GM21737 (cell line): ENCODE data around the gene S100Z.
"Not testable (repeated sequence)": the region's sequence is repeated elsewhere in the genome, so short reads cannot be mapped to it uniquely, and the experiment has no call there.

ENCODE experiments used
- ATAC-seq: cut with Tn5 transposase; IDR thresholded peaks from one replicate; pipeline ENCODE4 v1.9.1; 2021; ENCODE audit warnings: mild to moderate bottlenecking, moderate library complexity; ENCODE audit not compliant: unreplicated experiment

Gene S100Z

DNA sequence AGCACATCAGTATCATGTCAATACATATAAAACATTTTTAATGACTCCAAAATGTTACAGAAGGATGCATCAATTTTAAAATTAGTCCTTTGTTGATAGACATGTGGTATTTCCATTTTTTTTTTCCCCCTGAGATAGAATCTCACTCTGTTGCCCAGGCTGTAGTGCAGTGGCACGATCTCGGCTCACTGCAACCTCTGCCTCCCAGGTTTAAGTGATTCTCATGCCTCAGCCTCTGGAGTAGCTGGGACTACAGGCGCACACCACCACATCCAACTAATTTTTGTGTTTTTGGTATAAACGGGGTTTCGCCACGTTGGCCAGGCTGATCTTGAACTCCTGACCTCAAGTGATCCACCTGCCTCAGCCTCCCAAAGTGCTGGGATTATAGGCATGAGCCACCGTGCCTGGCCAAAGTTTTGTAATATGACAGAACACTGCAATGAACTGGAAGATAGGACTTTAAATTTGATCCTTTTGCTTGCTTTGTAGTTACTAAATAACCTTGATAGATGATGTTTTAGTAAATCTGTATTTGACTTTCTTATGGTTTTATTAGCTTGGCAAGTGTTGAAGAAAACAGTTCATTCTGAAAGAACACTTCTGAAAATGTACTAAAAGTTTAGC lies 27.6 kb upstream of the S100Z start:
- ATAC-seq: not testable (repeated sequence)

- not testable (repeated sequence) for ATAC-seq
Measured at GRCh38 chr5:76826416-76826815, 23.4 kb upstream of the S100Z start.

DNA sequence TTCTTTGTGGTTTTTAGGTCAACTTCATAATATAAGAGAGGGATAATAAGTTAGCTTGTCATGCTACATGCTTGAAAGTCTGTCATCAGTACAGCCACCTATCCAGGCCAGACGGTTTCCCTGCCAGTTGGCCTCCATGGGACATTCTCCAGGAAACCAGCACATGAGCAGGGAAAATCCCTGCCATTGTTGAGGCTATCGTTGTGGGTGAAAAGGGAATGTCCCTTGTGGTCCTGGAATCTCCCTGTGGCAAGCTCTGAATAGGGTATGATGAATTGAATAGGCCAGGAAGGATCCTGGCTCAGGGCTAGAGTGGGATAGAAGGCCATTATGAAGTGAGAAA lies 18.7 kb upstream of the S100Z start:
- no peak for ATAC-seq

DNA sequence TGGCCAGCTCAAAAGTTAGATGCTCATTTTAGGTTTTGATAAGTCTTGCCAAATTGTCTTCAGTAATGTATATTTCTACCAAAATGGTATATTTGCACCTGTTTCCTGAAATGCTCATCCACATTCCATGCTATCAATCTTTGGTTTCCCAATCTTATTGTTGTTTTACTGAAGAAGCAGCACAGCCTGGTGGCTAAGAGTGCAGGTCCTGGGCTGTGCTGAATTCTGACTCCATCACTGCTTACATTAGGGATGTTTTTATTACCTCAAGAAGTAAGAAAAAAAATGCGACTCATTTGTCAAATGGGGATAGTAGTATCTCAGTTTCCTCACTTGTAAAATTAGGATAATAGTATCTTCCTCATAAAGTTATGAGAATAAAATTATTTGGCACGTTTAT lies 13.6 kb upstream of the S100Z start:
- no peak for ATAC-seq

- ATAC-seq: no peak
Measured at GRCh38 chr5:76836585-76836984, 13.2 kb upstream of the S100Z start.

- no peak for ATAC-seq
Measured at GRCh38 chr5:76838481-76839261, 11.1 kb upstream of the S100Z start.

- ATAC-seq: no peak
Measured at GRCh38 chr5:76841361-76841760, 8.5 kb upstream of the S100Z start.

- no peak for ATAC-seq
Measured at GRCh38 chr5:76845890-76846289, 3.9 kb upstream of the S100Z start.

GRCh38 chr5:76850543-76851145 lies 830 bp downstream of the S100Z start:
- ATAC-seq: no peak

DNA sequence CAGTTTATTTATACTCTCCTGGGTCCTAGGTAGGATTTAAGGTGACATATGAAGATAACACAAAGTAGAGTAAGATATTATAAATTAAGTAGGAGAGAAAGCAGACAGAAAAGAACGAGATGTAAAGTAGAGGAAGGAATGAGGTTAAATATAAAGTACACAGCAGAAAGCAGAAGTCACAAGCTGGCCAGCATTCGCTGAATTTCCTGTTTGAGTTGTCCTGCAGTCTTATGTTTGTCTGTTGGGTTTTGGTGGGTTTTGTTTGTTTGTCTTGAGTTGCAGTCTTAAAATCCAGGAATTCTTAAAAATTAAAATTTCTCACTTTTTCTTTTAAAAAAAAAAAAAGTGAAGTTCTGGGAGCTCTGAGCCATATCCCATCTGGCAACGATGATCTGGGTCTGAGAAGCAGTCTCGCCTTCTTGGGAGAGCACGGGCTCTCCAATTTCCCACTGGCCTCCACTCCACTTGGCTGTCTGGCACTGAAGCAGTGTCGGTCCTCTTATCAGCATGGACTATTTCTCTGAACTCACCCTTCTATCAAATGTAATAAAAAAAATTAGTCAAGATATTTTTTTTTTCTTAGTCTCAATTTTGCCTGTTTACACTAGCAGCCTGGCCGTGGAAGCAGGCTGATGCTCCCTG lies 2.0 kb downstream of the S100Z start:
- ATAC-seq: no peak

GRCh38 chr5:76852772-76853171 lies 3.0 kb downstream of the S100Z start:
- no peak for ATAC-seq

GRCh38 chr5:76853741-76854140 lies 3.9 kb downstream of the S100Z start:
- not testable (repeated sequence) for ATAC-seq

DNA sequence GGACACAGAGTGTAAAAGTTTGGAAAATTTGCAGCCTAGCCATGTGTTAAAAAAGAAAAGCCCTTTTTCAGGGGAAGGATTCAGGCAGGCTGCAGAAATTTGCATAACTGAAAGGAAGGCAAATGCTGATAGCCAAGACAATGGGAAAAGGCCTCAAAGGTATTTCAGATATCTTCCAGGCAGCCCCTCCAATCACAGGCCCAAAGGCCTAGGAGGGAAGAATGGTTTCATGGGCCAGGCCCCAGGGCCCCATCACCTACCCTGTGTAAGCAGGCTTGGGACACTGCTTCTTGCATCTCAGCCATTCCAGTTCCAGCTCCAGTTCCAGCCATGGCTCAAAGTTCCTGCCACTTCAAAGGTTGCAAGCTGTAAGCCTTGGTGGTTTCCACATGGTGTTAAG lies 4.8 kb downstream of the S100Z start:
- ATAC-seq: no peak

DNA sequence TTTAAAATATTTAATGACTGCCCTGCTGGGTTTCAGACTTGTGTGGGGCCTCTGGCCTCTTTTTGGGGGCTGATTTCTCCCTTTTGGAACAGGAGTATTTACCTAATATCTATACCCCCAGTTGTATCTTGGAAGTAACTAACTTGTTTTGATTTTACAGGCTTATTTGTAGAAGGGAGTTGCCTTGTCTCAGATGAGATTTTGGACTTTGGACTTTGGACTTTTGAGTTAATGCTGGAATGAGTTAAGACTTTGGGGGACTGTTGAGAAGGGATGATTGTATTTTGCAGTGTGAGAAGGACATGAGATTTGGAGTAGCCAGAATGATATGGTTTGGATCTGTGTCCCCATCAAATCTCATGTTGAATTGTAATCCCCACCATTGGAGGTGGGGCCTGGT lies 5.7 kb downstream of the S100Z start:
- not testable (repeated sequence) for ATAC-seq

DNA sequence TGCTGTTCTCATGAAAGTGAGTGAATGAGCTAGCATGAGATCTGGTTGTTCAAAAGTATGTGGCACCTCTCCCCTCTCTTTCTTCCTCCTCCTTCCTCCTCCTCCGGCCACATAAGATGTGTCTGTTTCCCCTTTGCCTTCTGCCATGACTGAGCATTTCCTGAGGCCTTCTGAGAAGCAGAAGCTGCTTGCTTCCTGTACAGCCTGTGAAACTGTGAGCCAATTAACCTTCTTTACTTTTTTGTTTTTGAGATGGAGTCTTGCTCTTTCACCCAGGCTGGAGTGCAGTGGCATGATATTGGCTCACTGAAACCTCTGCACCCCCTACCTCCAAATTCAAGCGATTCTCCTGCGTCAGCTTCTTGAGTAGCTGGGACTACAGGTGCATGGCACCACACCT lies 6.1 kb downstream of the S100Z start:
- peak; percentile 62 for ATAC-seq

- not testable (repeated sequence) for ATAC-seq
Measured at GRCh38 chr5:76856800-76857199, 7.0 kb downstream of the S100Z start.

DNA sequence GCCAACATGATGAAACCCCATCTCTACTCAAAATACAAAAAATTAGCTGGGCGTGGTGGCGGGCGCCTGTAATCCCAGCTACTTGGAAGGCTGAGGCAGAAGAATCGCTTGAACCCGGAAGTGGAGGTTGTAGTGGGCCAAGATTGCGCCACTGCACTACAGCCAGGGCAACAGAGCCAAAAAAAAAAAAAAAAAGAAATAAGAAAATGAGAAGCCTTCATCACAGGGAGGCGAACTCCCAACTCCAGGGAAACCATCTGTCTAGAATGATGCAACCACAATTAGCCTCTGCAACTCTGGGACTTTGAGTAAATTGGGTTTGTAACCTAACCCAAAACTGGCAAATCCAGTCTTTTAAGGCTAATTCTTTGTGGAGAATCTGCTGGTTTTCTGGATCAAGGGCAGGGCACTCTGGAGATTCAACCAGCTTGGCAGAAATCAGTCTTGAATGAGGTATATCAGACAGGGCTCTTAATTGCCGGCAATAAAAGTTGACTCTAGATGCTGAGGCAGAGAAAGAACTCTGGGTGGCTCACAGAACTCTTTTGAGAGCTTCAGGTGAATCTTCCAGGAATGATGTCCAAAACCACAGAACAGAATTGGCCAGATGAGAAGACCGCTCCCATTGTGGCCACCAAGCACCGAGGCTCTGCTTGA lies 9.9 kb downstream of the S100Z start:
- no peak for ATAC-seq

DNA sequence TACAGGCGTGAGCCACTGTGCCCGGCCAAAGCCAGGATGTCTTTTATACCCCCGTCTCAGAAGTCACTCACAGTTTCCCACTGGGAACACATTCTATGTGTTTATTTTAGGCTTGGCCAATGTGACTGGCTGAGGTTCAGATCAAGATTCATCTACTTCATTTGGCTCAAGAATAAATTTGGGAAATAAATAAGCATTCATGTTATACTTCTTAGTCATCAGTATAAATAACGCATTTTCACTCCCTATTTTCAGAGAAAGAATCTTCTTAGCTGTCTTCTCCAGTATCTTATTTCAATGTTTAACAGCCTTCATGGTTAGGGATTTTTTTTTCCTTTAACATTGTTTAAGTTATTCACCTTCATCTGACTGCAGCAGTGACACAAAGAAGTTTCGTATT lies 11.8 kb downstream of the S100Z start:
- no peak for ATAC-seq

DNA sequence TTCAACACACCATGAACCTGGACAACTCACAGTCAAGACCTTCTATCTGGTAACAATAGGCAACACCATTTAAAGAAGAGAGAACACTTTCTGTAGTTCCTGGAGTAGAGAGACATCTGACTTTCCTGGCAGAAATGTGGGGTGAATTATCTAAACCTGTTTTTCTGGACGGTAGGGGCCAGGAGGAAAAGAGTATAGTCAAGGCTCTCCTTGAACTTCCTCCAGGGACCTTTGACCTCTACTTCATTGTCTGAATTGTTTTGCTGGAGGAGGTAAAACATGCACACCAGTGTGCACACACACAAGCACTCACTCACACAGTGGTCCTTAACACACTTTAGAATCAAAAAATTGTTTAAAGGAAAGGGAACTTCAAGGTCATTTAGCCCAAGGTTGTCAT lies 13.2 kb downstream of the S100Z start:
- no peak for ATAC-seq

GRCh38 chr5:76866503-76866902 lies 16.7 kb downstream of the S100Z start:
- ATAC-seq: no peak

DNA sequence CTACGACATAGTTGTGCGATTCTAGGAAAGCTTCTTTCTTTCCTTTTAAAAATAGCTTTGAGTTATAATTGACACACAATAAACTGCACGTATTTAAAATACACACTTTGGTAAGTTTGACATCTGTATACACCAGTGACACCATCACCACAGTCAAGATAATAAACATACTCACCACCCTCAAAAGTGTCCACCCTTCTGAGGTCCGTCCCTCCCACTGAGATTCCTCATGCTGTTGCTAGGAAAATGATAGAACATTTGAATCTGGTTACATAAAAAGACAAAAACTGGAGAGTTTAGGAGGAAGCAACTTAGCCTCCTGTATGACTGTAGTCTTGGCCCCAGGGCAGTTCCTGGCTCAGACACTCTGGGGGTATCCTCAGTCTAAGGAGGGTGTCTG lies 17.2 kb downstream of the S100Z start:
- ATAC-seq: no peak
